GM21619 (cell line): ENCODE measurements around the gene CPTP.

Experiments
- ATAC-seq: cut with Tn5 transposase; IDR thresholded peaks from one replicate; pipeline ENCODE4 v1.9.1; 2021; ENCODE audit not compliant: unreplicated experiment

Gene CPTP

DNA sequence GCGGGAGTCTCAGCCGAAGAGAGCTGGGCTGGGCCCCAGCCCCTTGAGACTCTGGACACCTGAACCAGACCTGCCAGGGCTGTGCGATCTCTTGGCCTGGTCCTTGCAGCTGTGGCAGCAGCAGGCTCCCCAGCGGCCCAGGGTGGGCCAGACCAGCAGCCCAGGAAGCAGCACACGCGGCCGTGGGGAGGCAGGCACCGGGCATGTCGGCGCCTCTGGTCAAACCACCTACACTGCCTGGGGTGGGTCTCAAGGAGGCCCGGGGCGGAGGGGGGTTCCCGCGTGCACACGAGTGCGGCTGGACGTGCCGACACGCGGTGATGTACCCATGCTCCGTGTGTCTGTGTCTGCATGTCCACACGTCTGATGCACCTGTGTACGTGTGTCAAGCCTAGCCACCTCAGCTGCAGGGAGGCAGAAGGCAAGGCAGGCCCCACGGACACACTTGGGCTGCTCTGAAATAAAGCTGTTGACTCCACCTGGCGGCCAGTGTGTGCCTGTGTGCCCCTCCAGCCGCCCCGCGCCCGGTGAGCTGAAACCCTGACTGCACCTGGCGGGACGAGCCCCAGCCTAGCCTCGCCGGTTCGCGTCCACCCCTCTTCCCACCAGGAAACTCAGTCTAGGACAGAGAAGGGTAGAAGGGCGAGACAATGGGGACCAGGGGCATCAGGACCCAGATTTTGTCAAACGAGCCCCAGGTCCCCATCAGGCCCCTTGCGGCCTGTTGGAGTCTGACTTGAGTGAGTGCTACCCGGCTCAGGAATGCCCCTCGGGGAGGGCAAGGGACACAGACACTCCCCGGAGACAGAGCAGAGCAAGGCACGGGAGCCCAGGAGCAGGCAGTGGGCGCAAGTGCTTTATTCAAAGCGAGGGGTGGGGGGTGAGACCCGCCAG is 32.8 kb upstream of the CPTP start:
- no peak for ATAC-seq

DNA sequence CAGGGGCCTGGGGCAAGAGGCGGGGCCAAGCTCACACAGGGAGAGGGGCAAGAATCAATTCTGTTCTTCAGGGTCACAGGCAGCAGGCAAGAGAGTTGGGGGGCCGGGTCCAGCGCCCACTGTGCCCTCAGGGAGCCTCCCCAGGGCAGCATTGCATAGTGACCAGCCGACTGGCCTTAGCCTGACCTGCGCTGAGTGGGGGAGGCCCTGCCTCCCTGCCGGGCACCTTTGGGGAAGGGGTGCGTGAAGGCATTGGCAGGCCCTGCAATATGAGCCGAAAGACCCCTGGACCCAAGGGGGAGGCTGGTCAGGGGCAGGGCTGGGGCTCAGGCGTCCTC is 32.2 kb upstream of the CPTP start:
- ATAC-seq, result no peak

DNA sequence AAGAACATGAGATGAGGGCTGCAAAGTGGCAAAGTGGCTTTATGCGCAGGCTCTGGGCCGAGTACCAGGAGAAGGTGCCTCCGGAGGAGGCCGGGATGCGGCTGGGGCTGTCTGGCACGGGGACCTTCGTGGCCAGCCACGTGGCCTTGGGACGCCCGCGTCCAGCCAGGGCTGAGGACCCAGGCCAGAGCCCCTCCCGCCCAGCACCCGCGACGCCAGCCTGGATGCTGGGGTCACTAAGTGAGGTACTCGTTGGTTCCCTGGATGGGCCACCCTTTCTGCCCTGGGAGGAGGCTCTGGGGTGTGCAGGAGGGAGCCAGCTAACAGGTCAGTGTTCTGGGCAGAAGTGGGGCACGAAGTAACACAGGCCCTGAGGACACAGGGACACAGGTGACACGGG is 31.8 kb upstream of the CPTP start:
- no peak for ATAC-seq

- ATAC-seq, result no peak
Observed at GRCh38 chr1:1293263-1294249, 31.0 kb upstream of the CPTP start.

GRCh38 chr1:1294250-1294890 is 30.2 kb upstream of the CPTP start:
- ATAC-seq, result no peak

DNA sequence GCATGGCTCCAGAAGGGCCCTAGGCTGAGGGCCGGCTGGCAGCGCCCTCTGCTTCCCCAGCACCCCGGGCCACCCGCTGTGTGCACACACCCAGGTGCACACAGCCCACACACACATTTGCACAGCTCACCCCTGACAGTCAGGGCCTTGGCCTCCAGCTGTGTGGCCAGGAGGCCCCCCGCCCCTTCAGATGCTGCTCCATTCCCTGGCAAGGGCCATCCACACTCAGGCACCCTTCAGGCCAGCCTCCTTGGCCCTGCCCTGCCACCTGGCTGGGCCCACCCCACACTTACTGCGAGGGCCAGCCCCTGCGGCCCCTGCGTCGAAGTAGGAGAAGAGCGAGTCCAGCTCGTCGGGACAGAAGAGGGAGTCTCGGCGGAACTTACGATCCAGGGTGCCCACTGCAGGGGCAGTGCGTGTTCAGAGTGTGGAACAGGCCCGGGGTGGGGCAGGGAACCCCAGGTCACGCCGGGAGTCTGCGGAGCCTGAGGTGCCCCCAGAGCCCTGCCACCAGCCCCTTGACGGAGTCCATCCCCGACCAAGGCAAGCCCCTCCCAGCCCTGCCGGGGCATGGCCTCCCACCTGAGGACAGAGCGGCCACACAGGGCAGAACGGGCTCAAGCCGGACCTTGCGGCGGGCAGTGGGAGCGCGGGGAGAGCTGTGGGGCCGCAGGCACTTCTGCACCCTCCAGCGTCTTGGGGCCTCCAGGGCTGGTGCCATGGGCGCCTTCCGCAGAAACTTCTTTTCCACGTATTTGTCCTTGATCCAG is 29.3 kb upstream of the CPTP start:
- ATAC-seq, result no peak

GRCh38 chr1:1296070-1297061 is 28.2 kb upstream of the CPTP start:
- ATAC-seq, result no peak

GRCh38 chr1:1297802-1298424 is 26.7 kb upstream of the CPTP start:
- no peak for ATAC-seq

DNA sequence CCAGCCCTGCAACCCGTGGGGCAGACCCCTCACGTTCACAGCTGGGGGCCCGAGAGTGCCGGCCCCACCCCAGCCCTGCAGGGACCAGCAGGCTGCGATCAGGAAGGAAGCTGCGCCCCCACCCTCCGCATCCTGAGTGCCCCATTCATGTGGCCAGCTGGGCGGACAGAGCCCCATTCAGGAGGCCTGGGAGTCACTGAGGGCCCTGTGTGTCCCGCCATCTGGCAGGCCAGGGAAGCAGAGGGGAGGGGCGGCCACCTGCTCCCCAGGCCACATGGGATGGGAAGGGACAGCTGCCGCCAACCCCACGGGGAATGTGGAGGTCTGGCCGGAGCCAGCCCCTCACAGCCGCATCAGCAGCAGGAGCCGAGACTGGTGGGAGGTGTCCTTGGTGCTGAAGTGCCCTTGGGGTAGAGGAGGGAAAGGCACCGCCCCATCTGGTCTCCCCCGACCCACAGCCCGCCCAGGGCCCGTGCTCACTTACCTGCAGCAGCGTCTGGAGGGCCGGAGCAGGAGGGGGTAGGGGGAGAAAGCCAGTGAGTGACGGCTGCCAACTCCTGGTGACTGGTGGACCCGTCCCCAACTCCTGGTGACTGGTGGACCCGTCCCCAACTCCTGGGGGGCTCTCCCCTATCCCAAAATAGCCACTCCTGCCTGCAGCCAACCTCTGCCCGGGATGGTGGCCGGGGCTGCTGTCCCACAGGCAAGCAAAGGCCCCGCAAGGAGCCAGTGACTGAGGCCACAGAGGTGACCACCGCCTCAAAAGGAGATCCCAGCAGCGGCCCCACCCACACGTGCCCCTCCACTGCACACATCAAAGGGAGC is 25.5 kb upstream of the CPTP start:
- ATAC-seq, result no peak

DNA sequence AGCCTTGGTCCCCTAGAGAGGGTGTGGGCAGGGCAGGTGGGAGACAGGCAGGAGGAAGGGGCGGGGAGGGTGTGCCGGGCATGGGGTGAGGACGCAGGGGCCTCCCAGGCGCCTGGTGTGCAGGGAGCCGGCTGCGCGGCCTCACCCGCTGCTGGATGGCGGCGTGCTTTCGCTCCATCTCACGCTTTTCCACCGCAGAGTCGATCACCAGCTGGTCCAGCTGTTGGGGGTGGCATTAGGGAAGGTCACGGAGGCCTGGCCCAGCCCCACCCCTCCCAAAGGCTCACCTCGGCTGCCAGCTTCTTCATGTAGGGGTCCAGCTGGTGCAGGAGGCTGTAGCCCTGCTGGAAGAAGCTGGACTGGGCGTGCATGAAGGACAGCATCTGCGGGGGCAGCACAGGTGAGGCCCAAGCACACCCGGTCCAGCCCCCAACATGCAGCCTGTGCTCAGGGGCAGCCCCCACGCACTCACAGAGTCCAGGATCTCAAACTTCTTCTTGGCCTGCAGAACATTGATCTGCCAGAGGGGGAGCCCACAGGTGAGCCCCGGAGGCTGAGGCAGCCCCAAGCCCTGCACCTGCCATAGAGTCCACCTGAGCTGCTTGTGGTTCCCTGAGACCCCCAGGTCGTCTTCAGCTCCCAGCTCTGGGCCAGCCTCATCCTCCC is 24.8 kb upstream of the CPTP start:
- ATAC-seq, result no peak

DNA sequence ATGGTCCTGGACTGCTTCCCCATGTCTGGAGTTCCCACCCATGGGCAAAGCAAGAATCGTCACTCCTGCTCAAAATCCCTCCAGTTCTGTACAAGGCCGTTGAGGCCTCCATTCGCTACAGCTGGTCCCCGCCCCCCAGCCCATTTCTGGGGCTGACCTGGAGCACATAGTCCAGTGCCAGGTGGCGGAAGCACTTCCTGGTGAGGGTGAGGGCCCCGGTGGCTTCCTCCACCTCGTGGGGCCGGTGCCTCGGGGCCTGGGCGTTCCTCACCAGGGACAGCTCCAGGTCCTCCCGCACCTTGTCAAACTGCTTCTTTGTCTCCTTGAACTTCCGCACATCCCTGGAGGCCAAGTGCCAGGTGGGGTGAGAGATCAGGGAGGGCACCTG is 24.3 kb upstream of the CPTP start:
- no peak for ATAC-seq

DNA sequence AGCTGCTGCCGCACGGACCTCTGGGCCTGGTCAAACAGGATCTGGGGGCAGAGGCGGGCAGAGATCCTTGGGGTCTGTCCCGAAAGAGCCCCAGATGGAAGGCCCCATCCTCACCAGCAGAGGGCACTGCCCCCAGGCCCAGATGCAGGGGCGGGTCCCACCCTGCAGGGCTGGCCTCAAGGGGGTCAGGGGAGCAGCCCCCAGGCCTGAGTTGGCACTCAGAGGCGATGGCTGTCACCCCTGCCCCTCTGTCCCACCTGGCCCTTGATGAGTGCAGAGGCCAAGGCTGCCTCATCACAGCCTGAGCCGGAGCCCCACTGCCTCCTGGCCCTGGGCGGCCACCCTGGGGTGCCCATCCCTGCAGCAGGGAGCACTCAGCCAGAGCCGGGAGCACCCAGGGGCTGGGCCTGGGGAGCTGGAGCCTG is 22.6 kb upstream of the CPTP start:
- ATAC-seq, result no peak

- no peak for ATAC-seq
Observed at GRCh38 chr1:1302951-1303509, 21.6 kb upstream of the CPTP start.

- ATAC-seq, result no peak
Observed at GRCh38 chr1:1303736-1304135, 20.9 kb upstream of the CPTP start.

DNA sequence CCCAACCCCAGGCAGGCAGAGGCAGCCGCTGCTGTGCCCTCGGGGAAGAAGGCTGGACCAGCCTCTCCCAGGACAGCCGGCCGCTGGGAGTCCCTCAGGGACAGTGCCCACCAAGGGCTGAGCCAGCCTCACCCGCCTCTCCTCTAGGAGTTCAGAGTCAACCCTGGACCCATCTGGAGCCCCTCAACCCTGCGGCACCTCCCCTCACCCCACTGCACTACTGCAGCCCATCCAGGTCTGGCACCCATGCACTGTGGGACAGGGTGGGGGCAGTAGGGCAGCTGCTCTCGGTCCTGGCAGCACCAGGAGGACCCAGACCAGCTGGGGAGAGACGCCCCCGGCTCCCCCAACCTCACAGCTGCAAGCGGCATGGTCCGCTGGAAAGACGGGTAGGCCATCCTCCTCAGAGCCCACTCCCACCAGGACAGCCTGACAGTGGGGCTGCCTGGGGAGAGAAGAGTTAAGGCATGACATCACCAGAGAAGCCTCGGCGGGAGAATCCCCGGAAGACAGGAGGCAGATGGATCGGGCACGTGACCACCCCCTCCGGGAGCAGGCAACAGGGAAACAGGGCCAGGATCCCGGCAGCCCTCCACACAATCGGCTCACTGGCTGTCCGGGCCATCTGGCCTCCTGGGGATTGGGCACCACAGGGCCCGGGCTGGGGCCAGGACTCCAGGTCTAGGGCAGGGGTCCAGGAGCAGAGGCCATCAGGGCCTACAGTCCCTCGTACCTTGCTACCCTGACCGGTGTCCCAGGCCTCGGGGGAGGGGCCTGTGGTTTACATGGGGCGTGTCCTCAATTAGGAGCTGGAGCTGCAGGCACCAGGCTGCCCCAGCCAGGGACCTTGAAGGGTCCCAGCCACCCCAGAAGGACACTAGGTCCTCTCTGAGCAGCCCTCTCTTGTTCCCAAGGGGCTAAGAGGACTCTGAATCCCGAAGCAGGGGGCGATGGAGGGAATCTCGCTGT is 20.0 kb upstream of the CPTP start:
- ATAC-seq, result no peak
